ENCODE results near the gene CPXM2. TPM values are rescaled to one million over a fixed set of nuclear protein-coding genes. Genes with fewer than 3 reads are reported as not detected.

CPXM2 gene
- total RNA-seq, 1 experiment from 2014 or later, result not detected

DNA sequence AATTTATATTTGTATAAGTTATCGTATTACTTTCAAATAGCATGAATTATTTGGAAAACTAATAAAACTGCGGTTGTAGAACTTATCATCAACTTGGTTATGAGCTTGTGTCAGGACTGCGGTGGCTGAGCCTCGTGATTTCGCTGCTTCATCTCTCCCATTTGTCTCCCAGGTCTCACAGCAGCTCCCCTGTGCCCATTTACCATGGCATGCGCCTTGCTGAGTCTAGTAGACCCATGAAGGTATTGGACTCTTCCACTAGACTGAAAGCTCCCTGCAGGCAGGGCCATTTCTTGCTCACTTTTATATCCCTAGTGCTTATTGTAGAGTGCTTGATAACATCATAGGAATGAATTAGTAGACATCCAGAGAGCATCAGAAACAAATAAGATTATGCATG lies 53.9 kb downstream of the CPXM2 start:
- no peak for ATAC-seq
- H3F3A ChIP-seq (ENCODE audit: low read length, unreplicated experiment), result no peaks in the 10 kb centered on the region
- no peaks in the 10 kb centered on the region for H3K9me2 ChIP-seq (replicated peaks; ENCODE audit: low read length)
- H3K9ac ChIP-seq (ENCODE audit: low read length), result no peak overlapping the region
- no peaks in the 10 kb centered on the region for H3K9me3 ChIP-seq (ENCODE audit: low read length)
- no peak for DNase-seq
- TF ChIP-seq, protein P1, sequence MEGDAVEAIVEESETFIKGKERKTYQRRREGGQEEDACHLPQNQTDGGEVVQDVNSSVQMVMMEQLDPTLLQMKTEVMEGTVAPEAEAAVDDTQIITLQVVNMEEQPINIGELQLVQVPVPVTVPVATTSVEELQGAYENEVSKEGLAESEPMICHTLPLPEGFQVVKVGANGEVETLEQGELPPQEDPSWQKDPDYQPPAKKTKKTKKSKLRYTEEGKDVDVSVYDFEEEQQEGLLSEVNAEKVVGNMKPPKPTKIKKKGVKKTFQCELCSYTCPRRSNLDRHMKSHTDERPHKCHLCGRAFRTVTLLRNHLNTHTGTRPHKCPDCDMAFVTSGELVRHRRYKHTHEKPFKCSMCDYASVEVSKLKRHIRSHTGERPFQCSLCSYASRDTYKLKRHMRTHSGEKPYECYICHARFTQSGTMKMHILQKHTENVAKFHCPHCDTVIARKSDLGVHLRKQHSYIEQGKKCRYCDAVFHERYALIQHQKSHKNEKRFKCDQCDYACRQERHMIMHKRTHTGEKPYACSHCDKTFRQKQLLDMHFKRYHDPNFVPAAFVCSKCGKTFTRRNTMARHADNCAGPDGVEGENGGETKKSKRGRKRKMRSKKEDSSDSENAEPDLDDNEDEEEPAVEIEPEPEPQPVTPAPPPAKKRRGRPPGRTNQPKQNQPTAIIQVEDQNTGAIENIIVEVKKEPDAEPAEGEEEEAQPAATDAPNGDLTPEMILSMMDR (conservative IDR thresholded peaks at IDR 0.05; ENCODE audit: low read depth, low read length), result no peak
- TF ChIP-seq EZH2phosphoT487 (IDR thresholded peaks at IDR 0.05; ENCODE audit: borderline replicate concordance, low read length), result no peak
- no peak for TF ChIP-seq EZH2 (IDR thresholded peaks at IDR 0.05; ENCODE audit: low read length, unreplicated experiment)
- H2AFZ ChIP-seq (ENCODE audit: low read length), result no peak overlapping the region
- no peak overlapping the region for H3K27ac ChIP-seq (ENCODE audit: low read length)
- no peaks in the 10 kb centered on the region for H3K36me3 ChIP-seq (ENCODE audit: low read depth, low read length)
- H3K4me1 ChIP-seq (ENCODE audit: insufficient read depth, low read length), result no peaks in the 10 kb centered on the region
- no peaks in the 10 kb centered on the region for H3K79me2 ChIP-seq (ENCODE audit: low read length)
- no peaks in the 10 kb centered on the region for H4K20me1 ChIP-seq (ENCODE audit: low read length)
- ChIA-PET POLR2A (ENCODE audit: unreplicated experiment) (no interaction called here), CTCF (no interaction called here)
- no TSS peak for BruUV-seq (replicated peaks)
- no peak overlapping the region for H3K4me3 ChIP-seq (ENCODE audit: low read length)
- no peak overlapping the region for H3K4me2 ChIP-seq (ENCODE audit: low read length)
- peaks cover 93% of the 10 kb centered on the region for H3K27me3 ChIP-seq (ENCODE audit: low read length)
- intact Hi-C loops (cut with micrococcal nuclease), result no loop called here

DNA sequence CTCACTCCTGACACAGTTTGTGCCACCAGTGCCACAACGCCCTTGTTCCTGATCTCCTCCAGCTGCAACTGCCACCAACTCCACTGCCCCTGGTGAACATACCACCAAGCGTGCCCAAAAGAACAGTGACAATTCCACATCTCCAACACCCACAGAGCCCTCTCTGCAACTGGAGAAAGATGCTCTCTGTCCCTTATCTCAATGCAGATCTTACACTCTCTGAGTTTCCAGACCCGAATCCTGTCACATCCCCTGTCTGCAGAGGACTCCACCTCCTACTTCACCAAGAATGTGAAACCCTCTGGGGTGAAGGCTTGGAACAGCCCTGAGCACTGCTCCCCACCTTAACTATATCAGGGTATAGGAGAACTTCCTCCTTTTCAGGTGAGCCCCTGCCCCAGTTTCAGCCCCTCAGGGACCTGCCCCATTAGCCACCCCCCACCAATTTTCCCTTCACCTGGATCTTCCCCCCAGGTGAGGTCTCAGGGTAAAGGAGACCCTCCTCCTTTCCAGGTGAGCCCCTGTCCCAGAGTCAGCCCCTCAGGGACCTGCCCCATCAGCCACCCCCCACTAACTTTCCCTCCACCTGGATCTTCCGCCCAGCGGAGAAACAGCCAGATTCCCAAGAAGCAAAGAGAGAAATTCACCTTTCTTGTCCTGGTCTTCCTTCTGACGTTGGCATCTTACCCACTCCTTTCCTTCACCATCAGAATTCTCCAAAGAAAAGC lies 55.0 kb downstream of the CPXM2 start:
- Histone ChIP-seq H3K4me3 (ENCODE audit: low read length) (no peak overlapping the region), H3K9me2 (replicated peaks; ENCODE audit: low read length) (no peaks in the 10 kb centered on the region), H3K27me3 (ENCODE audit: low read length) (peaks cover 82% of the 10 kb centered on the region), H3K27ac (ENCODE audit: low read length) (no peak overlapping the region), H3K36me3 (ENCODE audit: low read depth, low read length) (no peaks in the 10 kb centered on the region), H3K9me3 (ENCODE audit: low read length) (no peaks in the 10 kb centered on the region), H3K79me2 (ENCODE audit: low read length) (no peaks in the 10 kb centered on the region), H3K9ac (ENCODE audit: low read length) (no peak overlapping the region), H2AFZ (ENCODE audit: low read length) (no peak overlapping the region), H3K4me2 (ENCODE audit: low read length) (no peak overlapping the region), H4K20me1 (ENCODE audit: low read length) (no peaks in the 10 kb centered on the region), H3K4me1 (ENCODE audit: insufficient read depth, low read length) (no peaks in the 10 kb centered on the region), H3F3A (ENCODE audit: low read length, unreplicated experiment) (no peaks in the 10 kb centered on the region)
- ATAC-seq, result no peak
- intact Hi-C loops (cut with micrococcal nuclease), result no loop called here
- CTCF ChIA-PET, result no interaction called here
- TF ChIP-seq EZH2 (IDR thresholded peaks at IDR 0.05; ENCODE audit: low read length, unreplicated experiment) (no peak), EZH2phosphoT487 (IDR thresholded peaks at IDR 0.05; ENCODE audit: borderline replicate concordance, low read length) (no peak)
- TF ChIP-seq, protein P1 (conservative IDR thresholded peaks at IDR 0.05; ENCODE audit: low read depth, low read length), result no peak
- DNase-seq, result no peak
- POLR2A ChIA-PET (ENCODE audit: unreplicated experiment), result no interaction called here
- BruUV-seq (replicated peaks), result no TSS peak

DNA sequence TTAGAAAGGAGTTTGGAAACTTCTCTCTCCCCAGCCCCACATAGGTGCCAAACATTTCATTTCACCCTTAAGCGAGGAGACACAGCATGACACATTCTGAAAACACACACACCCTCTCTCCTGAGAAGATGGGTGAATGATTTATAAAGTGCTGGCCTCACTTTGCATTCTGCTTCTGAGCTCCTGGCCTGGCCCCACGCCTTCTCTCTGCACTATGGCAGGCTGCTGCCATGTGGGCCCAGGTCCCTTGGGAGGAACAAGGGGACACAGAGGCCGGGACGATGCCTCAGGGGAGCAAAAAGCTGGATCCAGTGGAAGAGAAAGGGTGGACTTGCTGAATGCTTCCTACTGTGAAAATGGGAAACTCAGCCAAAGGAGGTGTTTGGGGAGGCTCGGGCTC lies 56.0 kb downstream of the CPXM2 start:
- no peak overlapping the region for H3K27ac ChIP-seq (ENCODE audit: low read length)
- intact Hi-C loops (cut with micrococcal nuclease), result no loop called here
- no peaks in the 10 kb centered on the region for H3F3A ChIP-seq (ENCODE audit: low read length, unreplicated experiment)
- DNase-seq (no peak), ATAC-seq (no peak)
- peaks cover 74% of the 10 kb centered on the region for H3K27me3 ChIP-seq (ENCODE audit: low read length)
- H4K20me1 ChIP-seq (ENCODE audit: low read length), result no peaks in the 10 kb centered on the region
- no peaks in the 10 kb centered on the region for H3K36me3 ChIP-seq (ENCODE audit: low read depth, low read length)
- ChIA-PET POLR2A (ENCODE audit: unreplicated experiment) (no interaction called here), CTCF (no interaction called here)
- H3K9me3 ChIP-seq (ENCODE audit: low read length), result no peaks in the 10 kb centered on the region
- no peak overlapping the region for H3K9ac ChIP-seq (ENCODE audit: low read length)
- H2AFZ ChIP-seq (ENCODE audit: low read length), result no peak overlapping the region
- TF ChIP-seq EZH2phosphoT487 (IDR thresholded peaks at IDR 0.05; ENCODE audit: borderline replicate concordance, low read length) (no peak), EZH2 (IDR thresholded peaks at IDR 0.05; ENCODE audit: low read length, unreplicated experiment) (no peak)
- TF ChIP-seq, protein P1 (conservative IDR thresholded peaks at IDR 0.05; ENCODE audit: low read depth, low read length), result no peak
- H3K4me3 ChIP-seq (ENCODE audit: low read length), result no peak overlapping the region
- no peaks in the 10 kb centered on the region for H3K4me1 ChIP-seq (ENCODE audit: insufficient read depth, low read length)
- no TSS peak for BruUV-seq (replicated peaks)
- no peaks in the 10 kb centered on the region for H3K9me2 ChIP-seq (replicated peaks; ENCODE audit: low read length)
- H3K4me2 ChIP-seq (ENCODE audit: low read length), result no peak overlapping the region
- H3K79me2 ChIP-seq (ENCODE audit: low read length), result no peaks in the 10 kb centered on the region
